ENCODE results near the gene AXL. TPM values are rescaled to one million over a fixed set of nuclear protein-coding genes. Genes with fewer than 3 reads are reported as not detected.
A peak's percentile ranks its signal among the peaks of the same experiment; 100 is the strongest.
"Not testable (repeated sequence)": the region's sequence is repeated elsewhere in the genome, so short reads cannot be mapped to it uniquely, and the experiment has no call there.

AXL gene
- total RNA-seq (2014; rRNA removed; shearing (Covaris generic)), result 21.0 and 22.4 TPM in 2 replicates

DNA sequence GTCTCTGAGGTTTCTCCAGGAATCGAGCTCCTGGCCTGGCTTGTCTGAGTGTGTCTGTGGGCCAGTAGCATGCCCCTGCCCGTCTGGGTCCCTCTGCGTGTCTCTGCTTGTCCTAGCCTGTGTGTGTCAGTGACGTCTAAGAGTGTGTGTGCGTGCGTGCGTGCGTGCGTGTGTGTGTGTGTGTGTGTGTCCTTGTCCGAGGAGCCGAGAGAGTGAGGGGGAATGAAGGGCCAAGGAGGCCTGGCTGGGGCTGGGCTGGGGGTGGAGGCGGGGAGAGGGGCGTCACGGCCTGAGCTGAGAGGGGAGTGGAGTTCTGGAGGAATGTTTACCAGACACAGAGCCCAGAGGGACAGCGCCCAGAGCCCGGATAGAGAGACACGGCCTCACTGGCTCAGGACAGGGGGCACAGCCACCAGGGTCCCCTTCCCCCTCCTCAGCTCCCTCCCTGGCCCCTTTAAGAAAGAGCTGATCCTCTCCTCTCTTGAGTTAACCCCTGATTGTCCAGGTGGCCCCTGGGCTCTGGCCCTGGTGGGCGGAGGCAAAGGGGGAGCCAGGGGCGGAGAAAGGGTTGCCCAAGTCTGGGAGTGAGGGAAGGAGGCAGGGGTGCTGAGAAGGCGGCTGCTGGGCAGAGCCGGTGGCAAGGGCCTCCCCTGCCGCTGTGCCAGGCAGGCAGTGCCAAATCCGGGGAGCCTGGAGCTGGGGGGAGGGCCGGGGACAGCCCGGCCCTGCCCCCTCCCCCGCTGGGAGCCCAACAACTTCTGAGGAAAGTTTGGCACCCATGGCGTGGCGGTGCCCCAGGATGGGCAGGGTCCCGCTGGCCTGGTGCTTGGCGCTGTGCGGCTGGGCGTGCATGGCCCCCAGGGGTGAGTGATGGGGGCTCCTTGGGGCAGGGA, at the start of gene AXL:
Gene AXL (plus strand): TSS at position 609 of the 893 bp plus-strand sequence. CDS start 170 bp downstream, at position 779.
- peak; percentile 61 for DNase-seq (ENCODE audit: low spot score)
- in situ Hi-C loops (cut with HindIII; ENCODE audit: low sequenced_read_pairs), result no loop called here

DNA sequence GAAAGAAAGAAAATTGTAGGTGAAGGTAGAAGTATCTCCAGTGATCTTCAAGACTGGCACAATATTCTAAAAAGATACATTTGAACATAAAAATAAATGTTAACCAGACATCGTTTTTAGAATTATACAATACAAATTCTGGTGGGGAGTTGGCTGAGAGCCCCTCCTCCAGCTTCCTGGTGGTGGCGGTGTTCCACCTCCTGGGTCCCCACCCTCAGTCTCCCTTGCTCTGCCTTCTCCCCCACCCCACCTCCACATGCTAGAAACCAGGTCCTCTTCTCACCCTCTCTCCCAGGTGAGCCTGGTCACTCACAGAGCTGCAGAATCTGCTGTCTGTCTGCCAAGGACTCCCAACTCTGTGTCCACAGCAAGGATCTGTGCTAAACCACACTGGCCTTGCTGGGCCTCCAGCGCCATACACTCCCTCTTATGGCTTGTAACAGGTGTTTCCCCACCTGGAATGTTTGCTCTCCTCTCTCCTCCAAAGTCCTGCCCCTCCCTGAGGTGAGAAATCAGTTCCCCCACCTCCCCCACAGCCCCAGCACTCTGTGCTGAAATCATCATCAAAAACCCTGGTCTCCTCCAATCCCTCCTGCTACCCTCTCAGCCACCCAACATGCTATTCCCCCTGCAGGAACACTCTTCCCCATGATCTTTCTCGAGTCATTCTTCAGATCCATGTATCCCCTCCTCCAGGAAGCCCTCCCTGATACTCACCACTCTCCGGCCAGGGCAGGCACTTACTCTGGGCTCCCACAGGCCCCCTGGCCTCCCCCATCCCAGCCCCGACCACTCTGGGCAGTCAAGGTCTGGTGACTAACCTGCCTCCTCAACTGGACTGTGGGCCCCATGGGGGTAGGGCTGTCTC, 46.5 kb upstream of the AXL start:
- DNase-seq (ENCODE audit: low spot score), result no peak
- in situ Hi-C loops (cut with HindIII; ENCODE audit: low sequenced_read_pairs), result no loop called here

DNA sequence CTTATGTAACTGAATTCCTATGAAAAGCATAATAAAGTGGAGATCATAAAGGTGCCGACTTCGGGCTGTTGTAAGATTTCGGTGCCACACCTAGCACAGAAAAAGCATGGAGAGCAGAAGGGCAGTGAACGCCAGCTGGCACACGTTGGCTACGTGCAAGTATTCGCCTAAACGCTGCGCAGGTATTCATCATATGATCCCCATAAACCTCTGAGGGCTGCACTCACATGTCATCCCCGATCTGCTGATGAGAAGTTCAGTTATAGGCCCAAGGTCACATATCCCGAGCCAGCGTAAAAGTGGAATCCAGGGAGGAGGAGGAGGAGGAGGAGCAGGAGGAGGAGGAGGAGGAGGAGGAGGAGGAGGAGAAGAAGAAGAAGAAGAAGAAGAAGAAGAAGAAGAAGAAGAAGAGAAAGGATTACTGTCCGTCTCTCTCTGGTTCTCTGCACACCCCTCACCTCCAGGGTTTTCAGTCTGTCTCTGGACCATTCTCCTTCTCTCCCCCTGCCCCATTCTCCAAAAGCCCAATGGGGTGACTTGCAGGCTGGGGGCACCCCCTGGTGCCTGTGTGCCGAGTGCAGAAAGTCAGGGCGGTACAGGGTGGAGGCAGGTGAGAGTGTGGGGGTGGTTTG, 44.6 kb upstream of the AXL start:
- no peak for DNase-seq (ENCODE audit: low spot score)
- in situ Hi-C loops (cut with HindIII; ENCODE audit: low sequenced_read_pairs), result no loop called here

DNA sequence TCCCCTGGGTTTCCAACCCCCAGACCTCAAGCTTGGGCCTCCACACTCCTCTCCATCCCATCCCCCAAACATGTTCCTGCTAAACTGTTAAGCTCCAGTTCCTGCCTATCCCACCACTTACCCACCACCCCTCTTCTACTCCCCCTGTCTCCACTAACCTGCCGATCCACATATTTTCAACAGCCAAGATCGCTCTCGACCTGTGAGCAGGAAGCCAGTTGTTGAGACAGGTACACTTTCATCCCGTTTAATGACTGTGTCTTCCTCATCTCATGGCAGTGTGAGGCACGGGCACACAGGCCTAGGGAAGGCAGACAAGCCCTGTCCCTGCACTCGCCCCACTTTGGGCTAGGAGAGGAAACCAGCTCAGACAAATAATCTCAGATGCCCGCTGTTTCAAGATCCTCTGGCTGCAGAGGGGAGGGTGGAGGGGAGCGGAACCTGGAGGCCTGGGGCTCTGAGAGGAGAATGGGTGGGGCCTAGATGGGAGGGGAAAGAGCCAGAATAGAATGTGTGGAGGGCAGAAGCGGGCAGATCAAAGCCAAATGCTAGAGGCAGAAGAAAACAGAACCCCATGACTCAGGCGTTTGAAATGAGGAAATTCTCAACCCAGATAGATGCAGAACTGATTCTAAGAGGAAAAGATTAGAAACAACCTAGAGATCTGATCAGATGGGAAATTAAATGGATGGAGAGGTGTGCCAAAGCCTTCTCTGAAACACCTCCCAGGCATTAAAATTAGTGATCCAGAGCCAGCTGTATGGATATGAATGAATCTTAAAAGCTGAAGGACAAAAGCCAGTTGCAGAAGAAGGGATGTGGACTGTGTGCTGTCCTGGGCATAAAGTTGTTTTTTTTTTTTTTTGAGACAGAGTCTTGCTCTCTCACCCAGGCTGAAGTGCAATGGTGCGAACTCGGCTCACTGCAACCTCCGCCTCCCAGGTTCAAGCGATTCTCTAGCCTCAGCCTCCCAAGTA, 42.9 kb upstream of the AXL start:
- in situ Hi-C loops (cut with HindIII; ENCODE audit: low sequenced_read_pairs), result no loop called here
- DNase-seq (ENCODE audit: low spot score), result no peak

DNA sequence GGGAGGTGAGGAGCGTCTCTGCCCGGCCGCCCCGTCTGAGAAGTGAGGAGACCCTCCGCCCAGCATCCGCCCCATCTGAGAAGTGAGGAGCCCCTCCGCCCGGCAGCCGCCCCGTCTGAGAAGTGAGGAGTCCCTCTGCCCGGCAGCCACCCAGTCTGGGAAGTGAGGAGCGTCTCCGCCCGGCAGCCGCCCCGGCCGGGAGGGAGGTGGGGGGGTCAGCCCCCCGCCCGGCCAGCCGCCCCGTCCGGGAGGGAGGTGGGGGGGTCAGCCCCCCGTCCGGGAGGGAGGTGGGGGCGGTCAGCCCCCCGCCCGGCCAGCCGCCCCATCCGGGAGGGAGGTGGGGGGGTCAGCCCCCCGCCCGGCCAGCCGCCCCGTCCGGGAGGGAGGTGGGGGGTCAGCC, 38.9 kb upstream of the AXL start:
- in situ Hi-C loops (cut with HindIII; ENCODE audit: low sequenced_read_pairs); DNase-seq (ENCODE audit: low spot score): not testable (repeated sequence)

DNA sequence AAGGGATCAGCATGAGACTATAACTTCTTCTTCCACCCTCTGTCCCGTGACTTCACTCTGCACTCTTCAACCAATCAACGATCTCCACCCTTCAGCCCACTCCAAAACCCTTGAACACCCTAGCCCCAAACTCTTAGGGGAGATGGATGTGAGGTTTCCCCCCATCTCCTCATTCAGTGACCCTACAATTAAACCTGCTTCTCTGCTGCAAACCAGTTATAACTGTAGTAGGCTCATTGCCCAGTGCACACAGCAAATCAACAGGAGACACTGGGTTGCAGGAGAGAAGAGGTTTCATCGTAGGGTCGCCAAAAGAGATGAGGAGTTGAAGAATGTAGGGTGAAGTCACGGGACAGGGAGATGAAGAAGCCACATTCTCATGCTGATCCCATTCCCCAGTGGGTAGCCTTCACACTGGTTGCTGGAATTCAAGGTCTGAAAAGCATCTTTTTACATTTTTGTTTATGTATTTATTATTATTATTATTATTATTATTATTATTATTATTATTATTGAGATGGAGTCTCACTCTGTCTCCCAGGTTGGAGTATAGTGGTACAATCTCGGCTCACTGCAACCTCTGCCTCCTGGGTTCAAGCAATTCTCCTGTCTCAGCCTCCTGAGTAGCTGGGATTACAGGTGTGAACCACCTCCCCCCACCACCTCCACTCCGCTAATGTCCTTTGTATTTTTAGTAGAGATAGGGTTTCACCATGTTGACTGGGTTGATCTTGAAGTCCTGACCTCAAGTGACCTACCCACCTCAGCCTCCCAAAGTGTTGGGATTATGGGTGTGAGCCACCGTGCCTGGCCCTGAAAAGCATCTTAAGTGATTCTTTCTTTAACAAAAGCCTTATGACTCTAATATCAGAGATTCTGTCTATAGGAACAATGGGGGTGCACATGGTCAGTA, 31.8 kb upstream of the AXL start:
- DNase-seq (ENCODE audit: low spot score), result no peak
- in situ Hi-C loops (cut with HindIII; ENCODE audit: low sequenced_read_pairs), result no loop called here

DNA sequence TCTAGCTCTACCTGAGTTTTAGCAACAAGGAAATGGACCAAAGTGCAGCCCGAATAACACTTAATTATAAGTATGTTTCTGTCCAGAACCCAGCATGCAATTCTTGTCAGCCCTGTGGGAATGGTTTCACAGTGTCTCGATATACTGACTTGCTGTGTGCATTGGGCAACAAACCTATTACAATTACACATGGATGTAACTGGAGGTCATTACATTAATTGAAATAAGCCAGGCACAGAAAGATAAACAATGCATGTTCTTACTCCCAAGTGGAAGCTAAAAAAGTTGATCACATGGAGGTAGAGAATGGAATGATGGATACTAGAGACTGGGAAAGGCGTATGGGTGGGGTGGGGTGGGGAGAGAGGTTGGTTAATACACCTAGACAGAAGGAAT, 31.1 kb upstream of the AXL start:
- DNase-seq (ENCODE audit: low spot score), result no peak
- in situ Hi-C loops (cut with HindIII; ENCODE audit: low sequenced_read_pairs), result no loop called here

DNA sequence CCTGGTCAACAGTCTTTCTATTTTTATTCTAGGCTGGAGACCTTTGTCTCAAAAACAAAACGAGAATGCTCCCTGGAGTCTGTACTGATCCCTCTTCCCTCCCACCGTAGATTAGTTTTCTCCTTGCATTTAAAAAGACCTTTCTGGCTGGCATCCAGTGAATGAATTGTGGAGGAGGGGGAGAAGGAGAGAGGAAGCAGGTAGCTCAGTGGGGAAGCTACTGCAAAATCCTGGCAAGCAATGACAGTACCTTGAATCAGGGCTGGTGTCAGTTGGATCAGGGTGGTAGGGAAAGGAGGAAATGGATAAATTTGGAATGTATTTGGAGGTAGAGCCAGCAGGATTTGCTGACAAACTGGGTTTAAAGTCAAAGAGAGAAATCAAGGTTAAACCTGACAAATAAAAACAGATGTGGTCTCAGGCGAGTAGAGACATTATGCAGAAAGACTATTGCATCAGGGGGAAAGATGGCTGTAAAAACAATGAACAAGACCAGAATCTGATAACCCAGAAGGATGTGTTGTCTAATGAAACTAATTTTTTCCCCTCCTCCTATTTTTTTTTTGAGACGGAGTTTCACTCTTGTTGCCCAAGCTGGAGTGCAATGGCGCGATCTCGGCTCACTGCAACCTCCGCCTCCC, 29.5 kb upstream of the AXL start:
- in situ Hi-C loops (cut with HindIII; ENCODE audit: low sequenced_read_pairs), result no loop called here
- no peak for DNase-seq (ENCODE audit: low spot score)

DNA sequence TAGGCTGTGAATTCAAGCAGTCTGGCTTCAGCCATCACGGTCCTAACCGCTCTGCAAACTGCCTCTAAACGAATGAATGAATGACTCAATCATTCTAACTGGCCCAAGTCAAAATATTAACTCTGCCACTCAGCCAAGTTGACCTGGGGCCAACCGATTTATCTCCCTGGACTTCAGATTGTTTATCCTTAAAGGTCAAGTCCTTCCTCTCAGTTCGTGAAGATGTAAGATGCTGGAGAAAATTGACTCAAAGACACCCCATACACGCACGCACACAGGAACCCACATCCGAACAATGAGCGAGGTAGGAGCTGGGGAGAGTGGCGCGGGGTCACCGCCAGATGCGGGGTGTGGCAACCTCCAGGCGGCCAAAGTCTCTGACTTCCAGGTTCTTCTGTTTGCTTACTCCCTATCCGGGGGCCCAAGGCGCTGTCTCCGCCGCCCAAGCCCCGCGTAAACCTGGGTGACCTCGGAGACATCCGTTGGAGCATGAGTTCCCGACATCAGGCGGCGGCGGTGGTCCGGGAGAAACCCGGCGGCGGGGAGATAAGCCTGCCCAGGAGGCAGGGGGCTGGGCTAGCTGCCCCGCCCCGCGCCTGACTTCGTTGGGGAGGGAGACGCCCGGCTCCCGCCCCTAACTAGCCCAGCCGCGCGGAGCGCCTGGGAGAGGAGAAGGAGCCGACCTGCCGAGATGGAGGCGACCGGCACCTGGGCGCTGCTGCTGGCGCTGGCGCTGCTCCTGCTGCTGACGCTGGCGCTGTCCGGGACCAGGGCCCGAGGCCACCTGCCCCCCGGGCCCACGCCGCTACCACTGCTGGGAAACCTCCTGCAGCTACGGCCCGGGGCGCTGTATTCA, 26.2 kb upstream of the AXL start, which contains the start of gene CYP2S1:
Gene CYP2S1 (plus strand): TSS at position 646 of the 856 bp plus-strand sequence. CDS start 46 bp downstream, at position 692.
- in situ Hi-C loops (cut with HindIII; ENCODE audit: low sequenced_read_pairs), result no loop called here

DNA sequence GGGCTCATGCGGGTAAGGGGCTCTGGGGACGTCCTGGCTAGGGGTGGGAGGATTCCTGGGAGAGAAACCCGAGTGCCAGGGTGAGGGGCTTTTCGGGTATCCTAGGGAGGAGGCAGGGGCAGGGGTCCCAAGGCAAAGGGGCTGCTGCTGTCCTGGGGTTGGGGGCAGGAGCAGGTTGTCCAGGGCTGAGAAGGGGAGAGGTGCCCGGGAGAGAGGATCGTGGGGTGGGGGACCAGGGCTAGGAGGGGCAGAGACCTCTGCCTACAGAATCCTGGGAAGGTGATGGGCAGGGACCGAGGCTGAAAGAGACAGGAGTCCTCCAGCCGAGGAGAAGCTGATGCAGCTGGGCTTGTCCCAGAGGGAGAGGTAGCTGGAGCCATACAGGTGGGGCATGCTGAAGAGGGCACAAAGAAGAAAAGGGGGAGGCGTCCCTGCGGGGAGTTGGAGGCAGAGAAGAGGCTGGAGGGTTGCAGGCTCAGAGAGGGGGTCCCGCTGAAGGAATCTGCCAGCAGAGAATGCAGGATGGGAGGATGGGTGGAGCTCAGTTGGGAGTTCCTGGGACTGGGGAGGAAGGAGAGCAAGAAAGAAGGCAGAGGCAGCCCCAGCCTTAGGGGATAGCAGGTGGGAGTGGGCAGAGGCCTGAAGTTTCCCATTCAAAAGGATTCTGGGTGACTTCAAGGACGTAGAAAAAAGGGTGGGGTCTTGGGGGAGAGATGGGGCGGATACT, 25.4 kb upstream of the AXL start:
- DNase-seq (ENCODE audit: low spot score), result no peak
- in situ Hi-C loops (cut with HindIII; ENCODE audit: low sequenced_read_pairs), result no loop called here

More for the DNA sequence above, 26.2 kb upstream of the AXL start, which contains the start of gene CYP2S1:
- no peak for DNase-seq (ENCODE audit: low spot score)

DNA sequence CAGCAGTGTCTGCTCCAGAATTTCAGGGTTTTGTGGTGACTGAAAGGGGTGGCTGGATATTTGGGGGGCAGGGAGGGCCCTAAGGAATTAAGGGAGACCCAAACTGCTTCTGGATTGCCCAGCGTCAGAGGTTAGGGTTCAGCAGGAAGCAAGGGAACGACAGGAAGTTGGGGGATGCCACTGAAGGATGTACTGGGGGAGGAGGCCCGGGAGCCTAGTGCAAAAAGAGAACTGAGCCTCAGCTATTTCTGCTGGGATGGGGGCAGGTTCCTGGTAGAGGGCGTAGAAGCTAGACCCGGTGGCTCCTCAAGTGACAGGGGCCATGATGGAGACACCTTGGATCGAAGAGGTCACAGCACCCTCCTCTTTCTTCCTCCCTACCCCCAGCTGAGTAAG, 24.9 kb upstream of the AXL start:
- in situ Hi-C loops (cut with HindIII; ENCODE audit: low sequenced_read_pairs), result no loop called here
- DNase-seq (ENCODE audit: low spot score), result no peak

DNA sequence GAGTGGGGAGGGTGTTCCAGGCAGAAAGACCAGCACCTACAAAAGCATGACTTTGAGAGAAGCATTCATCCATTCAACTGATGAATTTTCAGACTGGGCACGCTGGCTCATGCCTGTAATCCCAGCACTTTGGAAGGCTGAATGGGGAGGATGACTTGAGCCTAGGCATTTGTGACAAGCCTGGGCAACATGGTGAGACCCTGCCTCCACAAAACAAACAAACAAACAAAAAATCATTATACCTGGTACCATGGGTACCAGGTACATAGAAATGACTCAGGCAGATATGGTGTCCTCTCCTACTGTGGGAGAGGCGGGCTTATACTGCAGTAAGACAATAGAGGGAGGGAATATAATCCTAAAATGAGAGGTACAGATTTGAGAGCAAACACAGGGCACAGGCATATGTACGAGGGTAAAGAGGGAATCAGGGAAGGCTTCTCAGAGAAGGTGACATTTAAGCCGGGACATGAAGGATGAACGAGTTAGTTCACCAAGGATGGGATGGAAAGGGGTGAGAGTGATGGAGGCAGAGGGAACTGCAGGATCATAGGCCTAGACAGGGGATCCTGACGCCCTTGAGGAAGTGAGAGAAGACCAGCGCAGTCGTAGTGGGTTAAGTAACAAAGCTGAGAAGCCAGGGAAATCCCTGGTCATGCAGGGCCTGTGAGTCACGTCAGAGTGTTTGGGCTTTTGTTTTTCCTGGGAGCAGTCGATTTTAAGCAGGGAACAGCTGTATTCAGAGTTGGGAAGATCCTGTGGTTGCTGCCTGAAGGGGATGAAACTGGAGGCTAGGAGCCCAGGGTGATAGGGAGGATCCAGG, 23.1 kb upstream of the AXL start:
- no peak for DNase-seq (ENCODE audit: low spot score)

DNA sequence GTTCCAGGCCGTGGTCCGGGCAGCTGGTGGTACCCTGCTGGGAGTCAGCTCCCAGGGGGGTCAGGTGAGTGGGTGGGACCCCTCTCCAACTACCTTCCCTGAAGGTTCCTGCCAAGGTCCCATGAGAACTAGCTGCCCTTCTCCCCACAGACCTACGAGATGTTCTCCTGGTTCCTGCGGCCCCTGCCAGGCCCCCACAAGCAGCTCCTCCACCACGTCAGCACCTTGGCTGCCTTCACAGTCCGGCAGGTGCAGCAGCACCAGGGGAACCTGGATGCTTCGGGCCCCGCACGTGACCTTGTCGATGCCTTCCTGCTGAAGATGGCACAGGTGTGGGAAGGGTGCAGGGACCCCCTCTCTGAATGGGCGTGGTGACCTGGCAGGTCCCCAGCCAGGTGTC, 20.5 kb upstream of the AXL start:
- no peak for DNase-seq (ENCODE audit: low spot score)
- in situ Hi-C loops (cut with HindIII; ENCODE audit: low sequenced_read_pairs), result no loop called here

More for the DNA sequence above, 23.1 kb upstream of the AXL start:
- in situ Hi-C loops (cut with HindIII; ENCODE audit: low sequenced_read_pairs), result no loop called here

DNA sequence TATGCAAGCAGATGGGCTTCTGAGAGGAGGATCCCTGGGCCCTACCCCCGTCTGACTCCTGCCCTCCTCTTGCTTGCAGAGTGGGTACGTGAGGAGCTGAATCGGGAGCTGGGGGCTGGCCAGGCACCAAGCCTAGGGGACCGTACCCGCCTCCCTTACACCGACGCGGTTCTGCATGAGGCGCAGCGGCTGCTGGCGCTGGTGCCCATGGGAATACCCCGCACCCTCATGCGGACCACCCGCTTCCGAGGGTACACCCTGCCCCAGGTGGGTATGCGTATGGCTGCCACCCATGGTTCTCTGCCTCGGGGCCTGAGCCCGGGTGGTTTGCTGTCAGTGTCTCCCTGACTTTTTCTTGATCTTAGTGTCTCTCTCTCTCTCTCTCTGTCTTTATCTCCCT, 15.7 kb upstream of the AXL start:
- in situ Hi-C loops (cut with HindIII; ENCODE audit: low sequenced_read_pairs), result no loop called here
- no peak for DNase-seq (ENCODE audit: low spot score)

DNA sequence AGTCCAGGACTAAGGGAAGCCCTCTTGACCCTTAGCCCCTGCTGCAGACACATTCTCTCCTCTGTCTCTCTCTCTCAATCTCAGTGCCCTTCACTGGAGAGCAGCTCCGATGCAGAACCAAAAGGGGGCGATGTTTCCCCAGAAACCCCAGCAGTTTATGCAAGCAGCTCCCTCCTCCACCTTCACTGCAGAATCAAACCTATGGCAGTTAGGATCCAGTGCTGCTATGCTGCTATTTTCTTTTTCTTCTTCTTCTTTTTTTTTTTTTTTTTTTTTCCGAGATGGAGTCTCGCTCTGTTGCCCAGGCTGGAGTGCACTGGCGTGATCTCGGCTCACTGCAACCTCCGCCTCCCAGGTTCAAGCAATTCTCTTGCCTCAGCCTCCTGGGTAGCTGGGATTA, 14.7 kb upstream of the AXL start:
- DNase-seq (ENCODE audit: low spot score), result peak; percentile 60
- in situ Hi-C loops (cut with HindIII; ENCODE audit: low sequenced_read_pairs), result not testable (repeated sequence)

All from G401 (cell line).